H1 (cell line): ENCODE data around the gene NPAS4. TPM values are rescaled to one million over a fixed set of nuclear protein-coding genes. Genes with fewer than 3 reads are reported as not detected.

Experiments used
- CTCF ChIA-PET: fragments of 300-600 bp; sonication (Branson Sonifier 250); formaldehyde crosslinking; loops from one replicate; lab custom pipeline; 2021; ENCODE audit not compliant: partially characterized antibody; lab: Charles Lee
- POLR2A ChIA-PET: fragments of 300-600 bp; sonication (Branson Sonifier 250); formaldehyde crosslinking; loops from one replicate; lab custom pipeline; 2021; ENCODE audit warnings: inconsistent platforms; ENCODE audit not compliant: partially characterized antibody; lab: Charles Lee
- DNase-seq, 2 experiments: peaks; one replicate each; pipeline versions ENCODE4 v3.0.0 to v3.0.0-alpha.2; 2010 to 2022; ENCODE audit warnings: low spot score in 2 of 2, low read depth in 1 of 2, mixed read lengths in 1 of 2
- FAIRE-seq: peaks from 2 replicates; lab custom pipeline; 2011; peaks lifted over from hg19 to GRCh38; lab: Jason Lieb, UNC
- H2AFZ ChIP-seq: 2 replicates; pipeline ENCODE4 v1.8.1; 2012; ENCODE audit warnings: low read length, inconsistent platforms
- H2AK5ac ChIP-seq: 2 replicates; pipeline ENCODE4 v1.6.1; 2013; ENCODE audit warnings: low read depth, low read length
- H2BK120ac ChIP-seq: replicated peaks from 2 replicates; pipeline ENCODE3; 2013; ENCODE audit warnings: low read depth, low read length, inconsistent platforms
- H2BK12ac ChIP-seq: 2 replicates; pipeline ENCODE4 v1.6.1; 2013; ENCODE audit warnings: low read depth, low read length
- H2BK15ac ChIP-seq: 2 replicates; pipeline ENCODE4 v1.6.1; 2013; ENCODE audit warnings: low read length
- H2BK20ac ChIP-seq: 2 replicates; pipeline ENCODE4 v1.6.1; 2013; ENCODE audit warnings: low read length
- H2BK5ac ChIP-seq: 2 replicates; pipeline ENCODE4 v1.6.1; 2013; ENCODE audit warnings: low read depth, low read length
- H3K14ac ChIP-seq: 2 replicates; pipeline ENCODE4 v1.6.1; 2013; ENCODE audit warnings: inconsistent platforms; ENCODE audit not compliant: insufficient read length
- H3K18ac ChIP-seq: 2 replicates; pipeline ENCODE4 v1.6.1; 2013; ENCODE audit warnings: low read length; ENCODE audit errors: extremely low read depth
- H3K23ac ChIP-seq: 2 replicates; pipeline ENCODE4 v1.6.1; 2013; ENCODE audit warnings: inconsistent platforms; ENCODE audit not compliant: insufficient read length
- H3K23me2 ChIP-seq: 2 replicates; pipeline ENCODE4 v1.6.1; 2013; ENCODE audit warnings: low read depth, low read length
- H3K27ac ChIP-seq: 2 replicates; pipeline ENCODE4 v1.6.1; 2011; ENCODE audit warnings: low read depth, low read length, inconsistent platforms
- H3K27me3 ChIP-seq, 4 experiments: replicated peaks in 1 of 4; 1 replicate in 1 of 4; 2 replicates in 3 of 4; pipeline versions ENCODE4 v1.6.1 to v1.8.1; 2011 to 2013; ENCODE audit warnings: low read length in 3 of 4, mild to moderate bottlenecking in 3 of 4, inconsistent platforms in 2 of 4, mixed read lengths in 2 of 4, moderate library complexity in 1 of 4; ENCODE audit not compliant: control insufficient read depth in 3 of 4, insufficient read depth in 3 of 4; ENCODE audit errors: extremely low read depth in 1 of 4
- H3K36me3 ChIP-seq, 4 experiments: 2 replicates each; pipeline versions ENCODE4 v1.6.1 to v1.8.1; 2011 to 2013; ENCODE audit warnings: mild to moderate bottlenecking in 4 of 4, low read length in 3 of 4, moderate library complexity in 2 of 4, control low read depth in 1 of 4, inconsistent platforms in 1 of 4; ENCODE audit not compliant: insufficient read depth in 4 of 4, control insufficient read depth in 2 of 4
- H3K4ac ChIP-seq: replicated peaks from 2 replicates; pipeline ENCODE3; 2013; ENCODE audit warnings: low read length, low read depth, mixed read lengths, inconsistent platforms; ENCODE audit not compliant: insufficient read length
- H3K4me1 ChIP-seq, 4 experiments: replicated peaks in 1 of 4; 1 replicate in 1 of 4; 2 replicates in 3 of 4; pipeline versions ENCODE4 v1.6.1 to v1.8.1; 2011 to 2013; ENCODE audit warnings: low read length in 3 of 4, inconsistent platforms in 2 of 4, mixed read lengths in 1 of 4; ENCODE audit not compliant: insufficient read depth in 4 of 4, control insufficient read depth in 3 of 4
- H3K4me2 ChIP-seq, 2 experiments: 2 replicates each; pipeline versions ENCODE4 v1.6.1 to v1.8.1; 2011 to 2013; ENCODE audit warnings: low read depth in 2 of 2, low read length in 2 of 2, control low read depth in 1 of 2, inconsistent platforms in 1 of 2, mild to moderate bottlenecking in 1 of 2; ENCODE audit not compliant: insufficient read depth in 1 of 2
- H3K4me3 ChIP-seq, 4 experiments: fragments of 200-600, 300-600 bp in 1 of 4; sonication (generic), shearing (Covaris generic), sonication (Bioruptor Twin) in 1 of 4; 2 replicates each; pipeline versions ENCODE4 v1.5.1 to v1.8.1; 2011 to 2016; ENCODE audit warnings: low read length in 4 of 4, low read depth in 3 of 4, control low read depth in 2 of 4, inconsistent platforms in 2 of 4, mild to moderate bottlenecking in 2 of 4, mixed read lengths in 1 of 4, moderate library complexity in 1 of 4; ENCODE audit not compliant: insufficient read depth in 2 of 4; ENCODE audit errors: extremely low read depth in 1 of 4
- H3K56ac ChIP-seq: replicated peaks from 2 replicates; pipeline ENCODE3; 2013; ENCODE audit warnings: low read depth, mild to moderate bottlenecking, mixed read lengths, low read length, inconsistent platforms; ENCODE audit not compliant: insufficient read length
- H3K79me1 ChIP-seq: 2 replicates; pipeline ENCODE4 v1.6.1; 2013; ENCODE audit warnings: low read depth, low read length, control low read depth
- H3K79me2 ChIP-seq, 2 experiments: 2 replicates each; pipeline versions ENCODE4 v1.6.1 to v1.8.1; 2012 to 2013; ENCODE audit warnings: low read length in 2 of 2, mild to moderate bottlenecking in 2 of 2, inconsistent platforms in 1 of 2; ENCODE audit not compliant: insufficient read depth in 2 of 2, control insufficient read depth in 1 of 2
- H3K9ac ChIP-seq, 4 experiments: replicated peaks in 1 of 4; 1 replicate in 1 of 4; 2 replicates in 3 of 4; pipeline versions ENCODE4 v1.6.1 to v1.8.1; 2011 to 2013; ENCODE audit warnings: low read depth in 3 of 4, low read length in 3 of 4, control low read depth in 2 of 4, mild to moderate bottlenecking in 2 of 4, moderate library complexity in 2 of 4, inconsistent platforms in 1 of 4; ENCODE audit errors: extremely low read depth in 1 of 4
- H3K9me3 ChIP-seq, 2 experiments: 2 replicates each; pipeline versions ENCODE4 v1.6.1 to v1.8.1; 2012 to 2013; ENCODE audit warnings: mild to moderate bottlenecking in 2 of 2, moderate library complexity in 2 of 2, control low read depth in 1 of 2, inconsistent platforms in 1 of 2, low read depth in 1 of 2, low read length in 1 of 2, mixed read lengths in 1 of 2; ENCODE audit not compliant: insufficient read depth in 2 of 2
- H4K20me1 ChIP-seq, 2 experiments: replicated peaks in 1 of 2; 2 replicates each; pipeline versions ENCODE3 to v1.8.1; 2011 to 2013; ENCODE audit warnings: inconsistent platforms in 2 of 2, low read length in 2 of 2, mild to moderate bottlenecking in 1 of 2; ENCODE audit not compliant: insufficient read depth in 2 of 2, control insufficient read depth in 1 of 2
- H4K5ac ChIP-seq: 2 replicates; pipeline ENCODE4 v1.6.1; 2013; ENCODE audit warnings: low read length, low read depth, mixed read lengths, inconsistent platforms; ENCODE audit not compliant: insufficient read length
- H4K8ac ChIP-seq: 2 replicates; pipeline ENCODE4 v1.8.0; 2013; ENCODE audit warnings: mild to moderate bottlenecking, moderate library complexity, low read length, inconsistent platforms; ENCODE audit not compliant: insufficient read depth; ENCODE audit errors: extremely low read depth
- H4K91ac ChIP-seq: replicated peaks from 2 replicates; pipeline ENCODE3; 2013; ENCODE audit warnings: low read length, mixed read lengths, inconsistent platforms; ENCODE audit not compliant: insufficient read length
- ATF2 ChIP-seq: IDR thresholded peaks from 2 replicates; pipeline ENCODE4 v1.6.1; 2012; ENCODE audit warnings: low read length, inconsistent platforms
- CBX8 ChIP-seq: fragments of 300-800, 300-1000 bp; sonication (generic); IDR thresholded peaks from 2 replicates; pipeline ENCODE4 v1.7.1; 2016; ENCODE audit warnings: low read depth, low read length, borderline replicate concordance
- CTCF ChIP-seq, 3 experiments: IDR thresholded peaks; 1 replicate in 2 of 3; 2 replicates in 1 of 3; pipeline versions ENCODE4 v1.5.1 to v1.6.1; 2011; ENCODE audit warnings: low read length in 3 of 3, mild to moderate bottlenecking in 3 of 3, inconsistent platforms in 2 of 3, low read depth in 1 of 3, moderate library complexity in 1 of 3; ENCODE audit not compliant: insufficient read depth in 1 of 3; ENCODE audit errors: control extremely low read depth in 1 of 3
- JUND ChIP-seq: IDR thresholded peaks from 2 replicates; pipeline ENCODE4 v1.6.1; 2011; ENCODE audit warnings: mild to moderate bottlenecking, improper control_type of control experiment, low read length
- KDM5A ChIP-seq: fragments of 200-600 bp; IDR thresholded peaks from 2 replicates; pipeline ENCODE4 v1.7.1; 2012; ENCODE audit warnings: mild to moderate bottlenecking, low read length, inconsistent platforms, mixed read lengths
- NANOG ChIP-seq: IDR thresholded peaks from 2 replicates; pipeline ENCODE4 v1.6.1; 2011; ENCODE audit warnings: low read length, low read depth, mild to moderate bottlenecking, inconsistent platforms; ENCODE audit not compliant: insufficient read depth, poor library complexity, severe bottlenecking
- POLR2A ChIP-seq, 2 experiments: IDR thresholded peaks; 1 replicate in 1 of 2; 2 replicates in 1 of 2; pipeline ENCODE4 v1.6.1; 2011; ENCODE audit warnings: low read depth in 2 of 2, low read length in 2 of 2, mild to moderate bottlenecking in 2 of 2; ENCODE audit errors: control extremely low read depth in 1 of 2
- POLR2AphosphoS5 ChIP-seq: IDR thresholded peaks from 2 replicates; pipeline ENCODE4 v1.6.1; 2011; ENCODE audit warnings: low read depth, low read length
- POU5F1 ChIP-seq: IDR thresholded peaks from 2 replicates; pipeline ENCODE4 v1.6.1; 2011; ENCODE audit warnings: low read depth, mild to moderate bottlenecking, low read length, moderate library complexity
- SIX5 ChIP-seq: IDR thresholded peaks from 2 replicates; pipeline ENCODE4 v1.6.1; 2011; ENCODE audit warnings: mild to moderate bottlenecking, low read depth, low read length
- SP4 ChIP-seq: IDR thresholded peaks from 2 replicates; pipeline ENCODE4 v1.6.1; 2012; ENCODE audit warnings: low read length, inconsistent platforms
- WGBS, 2 experiments: shearing (Covaris generic) in 1 of 2; methylation state at CpG; one replicate each; pipeline versions ENCODE4 v1.1.6 to v1.1.7; 2013 to 2015; ENCODE audit warnings: low lambda C conversion rate in 2 of 2, mixed read lengths in 2 of 2, inconsistent platforms in 1 of 2, low coverage in 1 of 2, missing lambda C conversion rate in 1 of 2; ENCODE audit not compliant: insufficient replicate concordance in 2 of 2, insufficient coverage in 1 of 2, insufficient read length in 1 of 2; ENCODE audit errors: extremely low coverage in 1 of 2, missing lambda C conversion rate in 1 of 2; 5-methylcytosine and 5-hydroxymethylcytosine counted together
- polyA plus RNA-seq, 7 experiments: library from polyadenylated mRNA; depleted of rRNA in 3 of 7; stranded (reverse) in 5 of 7; unstranded in 2 of 7; fragments of >200 nt in 5 of 7; fragments of 200-250 nt in 2 of 7; gene quantifications; 1 replicate in 5 of 7; 2 replicates in 1 of 7; 4 replicates in 1 of 7; pipeline versions ENCODE4 v1.2.1 to v1.2.3, GENCODE V29; 2011 to 2013; ENCODE audit warnings: missing spikeins in 2 of 7, mixed read lengths in 2 of 7
- total RNA-seq: library from RNA; stranded (reverse); fragmentation: NEBNext Ultra II Directional; extraction: Animal tissue kit (Norgen Biotek cat#: 25700); gene quantifications from 2 replicates; pipeline ENCODE4 v1.2.1, GENCODE V29; 2021

Gene NPAS4
- total and polyA plus RNA-seq, 2 of the 8 experiments (the other 6 are each of a cell fraction or from before 2014, with no cell fraction given) = 0.73 to 0.99 TPM

DNA sequence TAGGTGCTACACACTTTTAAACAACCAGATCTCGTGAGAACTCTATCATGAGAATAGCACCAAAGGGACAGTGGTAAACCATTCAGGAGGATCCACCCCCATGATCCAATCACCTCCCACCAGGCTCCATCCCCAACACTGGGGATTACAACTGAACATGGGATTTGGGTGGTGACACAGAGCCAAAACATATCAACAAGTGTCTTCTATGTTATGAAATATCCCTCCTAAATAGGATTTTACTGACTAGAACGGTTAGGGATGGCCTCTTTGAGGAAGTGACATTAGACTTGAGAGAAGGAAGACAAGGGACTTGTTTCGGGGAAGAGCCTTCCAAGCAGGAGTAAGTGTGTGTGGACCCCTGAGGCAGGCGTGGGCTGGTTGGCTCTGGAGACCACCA is 29.7 kb downstream of the NPAS4 start:
- Histone ChIP-seq H2BK15ac (no peak overlapping the region), H3K4me2 (no peak overlapping the region), H3K4me1 (peaks cover 0 to 6% (median 0%) of the 10 kb centered on the region in 4 experiments; a peak in 2 of 7 replicates), H3K23ac (no peak overlapping the region), H4K5ac (no peak overlapping the region), H3K4ac (no peak overlapping the region), H2AFZ (no peak overlapping the region), H3K27me3 (no peaks in the 10 kb centered on the region; a peak in 1 of 7 replicates), H2BK12ac (no peak overlapping the region), H2BK20ac (no peak overlapping the region), H3K79me1 (no peaks in the 10 kb centered on the region), H3K4me3 (no peak overlapping the region), H4K20me1 (no peaks in the 10 kb centered on the region), H2BK5ac (0 out of 2 replicates have a peak overlapping the region, but pooled peaks have one; percentile 12), H3K79me2 (no peaks in the 10 kb centered on the region), H4K8ac (no peak overlapping the region), H2AK5ac (no peak overlapping the region), H3K9ac (no peak overlapping the region), H4K91ac (no peak overlapping the region), H3K27ac (no peak overlapping the region), H3K9me3 (peaks cover 0 to 4% of the 10 kb centered on the region in 2 experiments; a peak in 1 of 4 replicates), H3K14ac (no peak overlapping the region), H3K18ac (no peak overlapping the region), H3K36me3 (no peaks in the 10 kb centered on the region), H2BK120ac (no peak overlapping the region), H3K23me2 (no peaks in the 10 kb centered on the region), H3K56ac (no peak overlapping the region)
- ChIA-PET CTCF (interaction anchor here (1.7 kb wide), 1 partner anchor 12 kb away, joined by 10 read pairs; the partner anchor contains the start of gene MRPL11), POLR2A (no interaction called here)
- 87% methylated on average over 4 of the region's 4 CpGs; no CpG with 5 or more reads in 1 of the 2 experiments for WGBS, 2 experiments
- DNase-seq = no peak
- FAIRE-seq = no peak
- no peak for TF ChIP-seq SIX5
- TF ChIP-seq POLR2AphosphoS5 = no peak
- TF ChIP-seq NANOG = no peak
- no peak for TF ChIP-seq SP4
- TF ChIP-seq JUND = no peak
- no peak for TF ChIP-seq ATF2
- no peak for TF ChIP-seq CTCF (IDR thresholded peaks at IDR 0.05; ENCODE audit: control extremely low read depth in 1 of 3, insufficient read depth in 1 of 3, low read depth in 1 of 3, low read length in 3 of 3)
- no peak for TF ChIP-seq KDM5A
- no peak for TF ChIP-seq POU5F1
- TF ChIP-seq POLR2A (IDR thresholded peaks at IDR 0.05; ENCODE audit: control extremely low read depth in 1 of 2, low read depth in 2 of 2, low read length in 2 of 2) = no peak
- no peak for TF ChIP-seq CBX8
